Pons (tissue), 1 donor: ENCODE measurements around the gene UBE2Q1.

Experiments
- DNase-seq: peaks from one replicate; pipeline ENCODE4 v3.0.0-alpha.2; 2016; ENCODE audit warnings: low spot score

The UBE2Q1 gene

GRCh38 chr1:154557939-154558719 lies at the start of gene UBE2Q1:
TSS of gene UBE2Q1 (minus strand) at chr1:154558662. CDS start at chr1:154558553, 109 bp downstream.
- DNase-seq = no peak

- peak; percentile 81 for DNase-seq
These were observed 49.3 kb upstream of the UBE2Q1 start, which contains the start of gene ADAR for GRCh38 chr1:154607609-154608396. TSS of gene ADAR (minus strand) at chr1:154608186. CDS start at chr1:154608006, 180 bp downstream.

- peak; percentile 40 for DNase-seq
These were observed 48.7 kb upstream of the UBE2Q1 start for GRCh38 chr1:154607106-154607608.

- DNase-seq = no peak
These were observed 47.1 kb upstream of the UBE2Q1 start for GRCh38 chr1:154605534-154605933.

- no peak for DNase-seq
These were observed 44.9 kb upstream of the UBE2Q1 start for GRCh38 chr1:154603317-154603716.

GRCh38 chr1:154599658-154600057 lies 41.2 kb upstream of the UBE2Q1 start:
- DNase-seq = no peak

- DNase-seq = peak; percentile 65
These were observed 40.6 kb upstream of the UBE2Q1 start for GRCh38 chr1:154598871-154599635.

GRCh38 chr1:154595621-154596020 lies 37.2 kb upstream of the UBE2Q1 start:
- DNase-seq = no peak

GRCh38 chr1:154594811-154595210 lies 36.3 kb upstream of the UBE2Q1 start:
- DNase-seq = no peak

- DNase-seq = no peak
These were observed 34.9 kb upstream of the UBE2Q1 start for GRCh38 chr1:154593390-154593789.

GRCh38 chr1:154591206-154591605 lies 32.7 kb upstream of the UBE2Q1 start:
- DNase-seq = no peak

GRCh38 chr1:154590756-154591155 lies 32.3 kb upstream of the UBE2Q1 start:
- DNase-seq = no peak

GRCh38 chr1:154589780-154590179 lies 31.3 kb upstream of the UBE2Q1 start:
- no peak for DNase-seq

- no peak for DNase-seq
These were observed 28.2 kb upstream of the UBE2Q1 start for GRCh38 chr1:154586641-154587040.

- DNase-seq = no peak
These were observed 27.8 kb upstream of the UBE2Q1 start for GRCh38 chr1:154586231-154586630.

GRCh38 chr1:154584267-154584994 lies 26.0 kb upstream of the UBE2Q1 start:
- no peak for DNase-seq

- no peak for DNase-seq
These were observed 25.3 kb upstream of the UBE2Q1 start for GRCh38 chr1:154583773-154584172.

GRCh38 chr1:154582885-154583284 lies 24.4 kb upstream of the UBE2Q1 start:
- DNase-seq = no peak

- DNase-seq = no peak
These were observed 23.3 kb upstream of the UBE2Q1 start for GRCh38 chr1:154581766-154582165.

GRCh38 chr1:154579374-154579773 lies 20.9 kb upstream of the UBE2Q1 start:
- DNase-seq = no peak

- no peak for DNase-seq
These were observed 19.6 kb upstream of the UBE2Q1 start for GRCh38 chr1:154578058-154578418.
